ENCODE results near the gene OR56A5. TPM values are rescaled to one million over a fixed set of nuclear protein-coding genes. Genes with fewer than 3 reads are reported as not detected.

Gene OR56A5
- total RNA-seq, 4 donors from 2014 or later: not detected

Small RNAs within 50 kb of the gene (small RNA-seq; reads per million reads assigned to genes)
- 0 to 0.27 (median 0) reads per million in 4 donors for gene RNA5SP329

Other genes with a start within 250 kb of the OR56A5 start
- gene OR56B1, start 232.0 kb downstream of the OR56A5 start, total RNA-seq: under 1 TPM in 2 of 4 donors, not detected in 2; 0.13 to 0.19 TPM
- under 1 TPM in 1 of 4 donors, not detected in 3; 0.40 TPM for gene OR52N4, start 214.3 kb downstream of the OR56A5 start, total RNA-seq
- under 1 TPM in 1 of 4 donors, not detected in 3; 0.67 TPM for gene OR52N5, start 185.1 kb downstream of the OR56A5 start, total RNA-seq
- under 1 TPM in 1 of 4 donors, not detected in 3; 0.13 TPM for gene OR52N1, start 177.2 kb downstream of the OR56A5 start, total RNA-seq
- gene OR52N2, start 159.6 kb downstream of the OR56A5 start, total RNA-seq: not detected
- gene OR52E6, start 126.6 kb downstream of the OR56A5 start, total RNA-seq: not detected
- gene OR52E8, start 110.8 kb downstream of the OR56A5 start, total RNA-seq: not detected
- gene OR52E4, start 87.9 kb downstream of the OR56A5 start, total RNA-seq: not detected
- gene OR52E5, start 75.3 kb downstream of the OR56A5 start, total RNA-seq: not detected
- gene OR56A3, start 26.2 kb downstream of the OR56A5 start, total RNA-seq: not detected
- gene OR52L1, start 18.5 kb upstream of the OR56A5 start, total RNA-seq: not detected
- gene OR56A4, start 38.5 kb upstream of the OR56A5 start, total RNA-seq: not detected
- gene OR56A1, start 62.3 kb upstream of the OR56A5 start, total RNA-seq: under 1 TPM in 1 of 4 donors, not detected in 3; 0.23 TPM
- not detected for gene OR56B4, start 139.2 kb upstream of the OR56A5 start, total RNA-seq
- gene OR52B2, start 201.8 kb upstream of the OR56A5 start, total RNA-seq: not detected
- not detected for gene OR52W1, start 230.7 kb upstream of the OR56A5 start, total RNA-seq
- not detected for gene C11orf42, start 237.1 kb upstream of the OR56A5 start, total RNA-seq